Prostate gland (tissue), 2 donors: Measurements from ENCODE around the gene NAE1.

Experiments
- CTCF ChIP-seq, 4 experiments: fragments of 200-600 bp in 2 of 4; fragments of 450-650 bp in 2 of 4; sonication (generic) in 2 of 4; IDR thresholded peaks; 1 replicate in 3 of 4; 2 replicates in 1 of 4; pipeline ENCODE4 v1.5.1; 2016 to 2019; ENCODE audit warnings: antibody characterized with exemption in 4 of 4, mild to moderate bottlenecking in 2 of 4, moderate library complexity in 2 of 4
- POLR2A ChIP-seq: fragments of 450-650 bp; IDR thresholded peaks from one replicate; pipeline ENCODE4 v1.6.1; 2016; ENCODE audit warnings: antibody characterized with exemption, mild to moderate bottlenecking

- TF ChIP-seq POLR2A (no peak), CTCF (IDR thresholded peaks at IDR 0.05) (no peak)
Observed at GRCh38 chr16:66874079-66874775, 43.5 kb upstream of the NAE1 start.
